HEK293 (cell line): ENCODE data around the gene GIT1.

Experiments used
- IKZF3 ChIP-seq: fragments of 450-650 bp; IDR thresholded peaks from 2 replicates; pipeline ENCODE4 v1.5.0; 2018; ENCODE audit warnings: missing biosample characterization, mild to moderate bottlenecking, missing genetic modification characterization, moderate library complexity
- KLF16 ChIP-seq: fragments of 450-650 bp; formaldehyde crosslinking; IDR thresholded peaks from 2 replicates; pipeline ENCODE4 v1.5.1; 2017; ENCODE audit warnings: missing biosample characterization, missing genetic modification characterization
- PRDM1 ChIP-seq: fragments of 450-650 bp; formaldehyde crosslinking; IDR thresholded peaks from 2 replicates; pipeline ENCODE4; 2016; ENCODE audit warnings: missing biosample characterization, missing genetic modification characterization
- RBAK ChIP-seq: fragments of 450-650 bp; formaldehyde crosslinking; IDR thresholded peaks from 2 replicates; pipeline ENCODE4 v1.5.1; 2016; ENCODE audit warnings: missing biosample characterization, missing genetic modification characterization
- ZNF121 ChIP-seq: fragments of 450-650 bp; formaldehyde crosslinking; IDR thresholded peaks from 2 replicates; pipeline ENCODE4 v1.5.1; 2016; ENCODE audit warnings: missing biosample characterization, missing genetic modification characterization
- ZNF157 ChIP-seq: fragments of 450-650 bp; formaldehyde crosslinking; IDR thresholded peaks from 2 replicates; pipeline ENCODE4 v1.5.1; 2016; ENCODE audit warnings: missing biosample characterization, missing genetic modification characterization
- ZNF214 ChIP-seq: fragments of 450-650 bp; formaldehyde crosslinking; IDR thresholded peaks from 2 replicates; pipeline ENCODE4 v1.5.1; 2017; ENCODE audit warnings: missing biosample characterization, mild to moderate bottlenecking, missing genetic modification characterization, borderline replicate concordance
- ZNF292 ChIP-seq: fragments of 450-650 bp; formaldehyde crosslinking; IDR thresholded peaks from 2 replicates; pipeline ENCODE4 v1.5.1; 2016; ENCODE audit warnings: low read depth, missing biosample characterization, missing genetic modification characterization, borderline replicate concordance
- ZNF350 ChIP-seq: fragments of 450-650 bp; formaldehyde crosslinking; IDR thresholded peaks from 2 replicates; pipeline ENCODE4 v1.5.0; 2017; ENCODE audit warnings: missing biosample characterization, mild to moderate bottlenecking, missing genetic modification characterization
- ZNF776 ChIP-seq: fragments of 450-650 bp; formaldehyde crosslinking; IDR thresholded peaks from 2 replicates; pipeline ENCODE4 v1.5.0; 2017; ENCODE audit warnings: missing biosample characterization, missing genetic modification characterization, borderline replicate concordance
- TF ChIP-seq, protein P1 (sequence below): fragments of 450-650 bp; formaldehyde crosslinking; IDR thresholded peaks from 2 replicates; pipeline ENCODE4 v1.5.1; 2016; ENCODE audit warnings: missing biosample characterization, missing genetic modification characterization
- TF ChIP-seq, protein P2 (sequence below): fragments of 450-650 bp; formaldehyde crosslinking; IDR thresholded peaks from 2 replicates; pipeline ENCODE4 v1.5.1; 2016; ENCODE audit warnings: missing biosample characterization, missing genetic modification characterization
- TF ChIP-seq, protein P3 (sequence below): fragments of 450-650 bp; formaldehyde crosslinking; IDR thresholded peaks from 2 replicates; pipeline ENCODE4 v1.5.1; 2016; ENCODE audit warnings: missing biosample characterization, missing genetic modification characterization

DNA sequence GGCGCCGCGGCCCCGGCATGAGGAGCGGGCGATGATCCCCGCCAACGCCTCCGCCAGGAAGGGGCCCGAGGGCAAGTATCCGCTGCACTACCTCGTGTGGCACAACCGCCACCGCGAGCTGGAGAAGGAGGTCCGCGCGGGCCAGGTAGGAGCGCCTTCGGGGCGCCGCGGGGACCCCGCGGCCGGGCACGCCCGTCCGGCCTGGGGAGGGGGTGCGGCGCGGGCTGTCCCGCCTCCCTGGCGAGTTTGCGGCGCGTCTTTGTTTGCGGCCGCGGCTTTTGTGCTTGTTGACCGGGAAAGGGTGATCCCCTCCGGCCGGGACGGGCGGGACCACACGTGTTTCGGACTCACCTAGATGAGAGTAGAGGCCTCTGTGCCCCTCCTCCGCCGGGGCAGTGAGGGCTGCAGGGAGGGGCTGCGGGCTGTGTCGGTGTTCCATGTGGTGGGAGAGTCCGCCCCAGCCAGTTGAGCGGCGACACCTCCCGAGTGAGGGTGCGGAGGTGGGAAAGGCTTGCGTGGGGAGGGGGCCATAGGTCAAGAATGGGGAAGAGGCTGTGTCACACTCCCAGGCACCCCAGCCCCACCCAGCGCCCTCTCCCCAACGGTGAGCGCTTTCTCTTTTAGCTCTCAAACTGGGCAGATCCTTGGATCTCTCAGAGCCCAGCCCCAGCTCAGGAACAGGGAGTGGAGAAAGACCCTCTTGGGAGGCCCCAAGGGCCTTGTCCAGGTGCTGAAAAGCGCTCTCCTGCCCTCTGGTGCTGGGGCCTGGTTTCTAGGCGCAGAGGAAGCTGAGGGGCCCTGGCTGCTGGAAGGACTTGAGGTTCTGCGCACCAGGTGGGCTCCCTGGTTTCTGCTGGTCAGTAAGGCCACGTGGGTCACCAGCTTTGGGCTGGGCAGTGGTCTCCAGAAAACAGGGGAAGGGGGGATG is 4.4 kb upstream of the GIT1 start:
- TF ChIP-seq, protein P1, sequence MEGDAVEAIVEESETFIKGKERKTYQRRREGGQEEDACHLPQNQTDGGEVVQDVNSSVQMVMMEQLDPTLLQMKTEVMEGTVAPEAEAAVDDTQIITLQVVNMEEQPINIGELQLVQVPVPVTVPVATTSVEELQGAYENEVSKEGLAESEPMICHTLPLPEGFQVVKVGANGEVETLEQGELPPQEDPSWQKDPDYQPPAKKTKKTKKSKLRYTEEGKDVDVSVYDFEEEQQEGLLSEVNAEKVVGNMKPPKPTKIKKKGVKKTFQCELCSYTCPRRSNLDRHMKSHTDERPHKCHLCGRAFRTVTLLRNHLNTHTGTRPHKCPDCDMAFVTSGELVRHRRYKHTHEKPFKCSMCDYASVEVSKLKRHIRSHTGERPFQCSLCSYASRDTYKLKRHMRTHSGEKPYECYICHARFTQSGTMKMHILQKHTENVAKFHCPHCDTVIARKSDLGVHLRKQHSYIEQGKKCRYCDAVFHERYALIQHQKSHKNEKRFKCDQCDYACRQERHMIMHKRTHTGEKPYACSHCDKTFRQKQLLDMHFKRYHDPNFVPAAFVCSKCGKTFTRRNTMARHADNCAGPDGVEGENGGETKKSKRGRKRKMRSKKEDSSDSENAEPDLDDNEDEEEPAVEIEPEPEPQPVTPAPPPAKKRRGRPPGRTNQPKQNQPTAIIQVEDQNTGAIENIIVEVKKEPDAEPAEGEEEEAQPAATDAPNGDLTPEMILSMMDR (tag by site-specific recombination), result peak; percentile 73
- TF ChIP-seq ZNF157, result no peak
- TF ChIP-seq ZNF214 (tag by site-specific recombination), result no peak
- TF ChIP-seq ZNF121 (tag by site-specific recombination), result no peak
- TF ChIP-seq, protein P2, sequence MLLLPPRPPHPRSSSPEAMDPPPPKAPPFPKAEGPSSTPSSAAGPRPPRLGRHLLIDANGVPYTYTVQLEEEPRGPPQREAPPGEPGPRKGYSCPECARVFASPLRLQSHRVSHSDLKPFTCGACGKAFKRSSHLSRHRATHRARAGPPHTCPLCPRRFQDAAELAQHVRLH (tag by site-specific recombination), result no peak
- no peak for TF ChIP-seq ZNF776
- TF ChIP-seq, protein P3, sequence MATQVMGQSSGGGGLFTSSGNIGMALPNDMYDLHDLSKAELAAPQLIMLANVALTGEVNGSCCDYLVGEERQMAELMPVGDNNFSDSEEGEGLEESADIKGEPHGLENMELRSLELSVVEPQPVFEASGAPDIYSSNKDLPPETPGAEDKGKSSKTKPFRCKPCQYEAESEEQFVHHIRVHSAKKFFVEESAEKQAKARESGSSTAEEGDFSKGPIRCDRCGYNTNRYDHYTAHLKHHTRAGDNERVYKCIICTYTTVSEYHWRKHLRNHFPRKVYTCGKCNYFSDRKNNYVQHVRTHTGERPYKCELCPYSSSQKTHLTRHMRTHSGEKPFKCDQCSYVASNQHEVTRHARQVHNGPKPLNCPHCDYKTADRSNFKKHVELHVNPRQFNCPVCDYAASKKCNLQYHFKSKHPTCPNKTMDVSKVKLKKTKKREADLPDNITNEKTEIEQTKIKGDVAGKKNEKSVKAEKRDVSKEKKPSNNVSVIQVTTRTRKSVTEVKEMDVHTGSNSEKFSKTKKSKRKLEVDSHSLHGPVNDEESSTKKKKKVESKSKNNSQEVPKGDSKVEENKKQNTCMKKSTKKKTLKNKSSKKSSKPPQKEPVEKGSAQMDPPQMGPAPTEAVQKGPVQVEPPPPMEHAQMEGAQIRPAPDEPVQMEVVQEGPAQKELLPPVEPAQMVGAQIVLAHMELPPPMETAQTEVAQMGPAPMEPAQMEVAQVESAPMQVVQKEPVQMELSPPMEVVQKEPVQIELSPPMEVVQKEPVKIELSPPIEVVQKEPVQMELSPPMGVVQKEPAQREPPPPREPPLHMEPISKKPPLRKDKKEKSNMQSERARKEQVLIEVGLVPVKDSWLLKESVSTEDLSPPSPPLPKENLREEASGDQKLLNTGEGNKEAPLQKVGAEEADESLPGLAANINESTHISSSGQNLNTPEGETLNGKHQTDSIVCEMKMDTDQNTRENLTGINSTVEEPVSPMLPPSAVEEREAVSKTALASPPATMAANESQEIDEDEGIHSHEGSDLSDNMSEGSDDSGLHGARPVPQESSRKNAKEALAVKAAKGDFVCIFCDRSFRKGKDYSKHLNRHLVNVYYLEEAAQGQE (tag by site-specific recombination), result peak; percentile 99
- TF ChIP-seq RBAK, result no peak
- TF ChIP-seq IKZF3 (tag by site-specific recombination), result peak; percentile 77
- TF ChIP-seq ZNF292, result no peak
- no peak for TF ChIP-seq KLF16
- no peak for TF ChIP-seq ZNF350
- no peak for TF ChIP-seq PRDM1 (tag by site-specific recombination)
